Brain pericyte (primary cell): ENCODE results near the gene ITPR2.
A peak's percentile ranks its signal among the peaks of the same experiment; 100 is the strongest.
"Not testable (repeated sequence)": the region's sequence is repeated elsewhere in the genome, so short reads cannot be mapped to it uniquely, and the experiment has no call there.

ENCODE experiments used
- DNase-seq: peaks from one replicate; pipeline ENCODE4 v3.0.0-alpha.2; 2012; ENCODE audit warnings: low read depth, low spot score

Gene ITPR2

DNA sequence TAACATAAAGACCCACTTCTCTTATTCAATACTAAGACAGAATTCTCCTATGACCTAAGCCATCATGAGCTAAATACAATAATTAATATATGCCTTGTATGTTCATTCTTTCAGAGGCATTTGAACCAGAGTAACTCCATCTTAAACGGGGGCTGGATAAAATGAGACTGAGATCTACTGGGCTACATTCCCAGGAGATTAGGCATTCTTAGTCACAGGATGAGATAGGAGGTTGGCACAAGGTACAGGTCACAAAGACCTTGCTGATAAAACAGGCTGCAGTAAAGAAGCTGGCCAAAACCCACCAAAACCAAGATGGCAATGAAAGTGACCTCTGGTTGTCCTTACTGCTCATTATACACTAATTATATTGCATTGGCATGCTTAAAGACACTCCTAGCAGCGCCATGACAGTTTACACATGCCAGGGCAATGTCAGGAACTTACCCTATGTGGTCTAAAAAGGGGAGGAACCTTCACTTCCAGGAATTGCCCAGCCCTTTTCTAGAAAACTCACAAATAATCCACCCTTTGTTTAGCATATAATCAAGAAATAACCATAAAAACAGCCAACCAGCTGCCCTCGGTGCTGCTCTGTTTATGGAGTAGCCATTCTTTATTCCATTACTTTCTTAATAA is 376.9 kb downstream of the ITPR2 start:
- DNase-seq: no peak

DNA sequence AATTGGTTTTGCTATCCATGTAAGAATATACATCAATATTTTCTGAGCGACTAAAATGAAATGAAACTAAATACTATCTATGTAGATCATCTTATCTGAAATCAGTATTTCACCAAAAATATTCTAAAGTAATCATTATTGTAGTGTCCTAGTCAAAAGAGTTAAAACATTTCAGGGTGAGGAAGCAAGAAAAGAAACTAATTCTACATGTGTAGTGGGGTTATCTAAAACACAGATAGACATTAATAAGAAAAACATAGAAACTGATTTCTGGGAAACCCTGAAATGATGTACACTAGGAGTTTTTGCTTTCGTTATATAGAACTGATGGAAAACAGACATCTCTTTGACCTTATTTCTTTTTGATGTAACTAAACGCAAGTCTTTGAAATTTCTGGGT is 379.7 kb downstream of the ITPR2 start:
- no peak for DNase-seq

DNA sequence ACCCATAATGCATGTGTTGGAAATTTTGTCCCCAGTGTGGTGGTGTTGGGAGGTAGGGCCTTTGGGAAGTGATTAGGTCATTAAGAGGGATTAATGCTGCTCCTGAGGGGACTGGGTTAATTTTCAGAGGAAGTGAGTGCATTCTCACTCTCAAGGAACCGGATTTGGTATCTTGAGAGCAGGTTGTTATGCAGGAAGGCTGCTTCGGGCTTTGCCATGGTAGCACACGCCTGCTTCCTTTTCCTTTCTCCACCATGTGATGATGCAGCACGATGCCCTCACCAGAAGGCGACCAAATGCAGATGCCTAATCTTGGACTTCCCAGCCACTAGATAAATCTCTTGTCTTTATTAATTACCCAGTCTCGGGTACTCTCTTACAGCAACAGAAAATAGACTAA is 380.5 kb downstream of the ITPR2 start:
- no peak for DNase-seq

DNA sequence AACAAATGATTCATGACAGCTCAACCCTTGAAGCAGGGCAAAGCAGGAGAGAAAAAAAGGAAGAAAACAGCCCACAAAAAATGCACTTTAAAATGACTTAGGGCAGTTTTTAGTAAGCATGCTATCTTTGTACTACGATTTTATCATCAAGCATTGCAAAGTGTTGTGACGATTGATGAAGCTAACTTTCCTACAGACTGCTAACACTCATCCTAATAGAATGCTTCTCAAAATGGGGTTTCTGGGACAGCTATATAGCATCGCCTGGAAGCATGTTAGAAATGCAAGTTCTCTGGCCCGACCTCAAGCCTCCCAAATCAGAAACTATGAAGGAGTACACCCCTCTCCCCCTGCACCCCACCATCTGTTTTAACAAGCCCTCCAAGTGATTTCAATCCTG is 381.2 kb downstream of the ITPR2 start:
- DNase-seq: no peak

DNA sequence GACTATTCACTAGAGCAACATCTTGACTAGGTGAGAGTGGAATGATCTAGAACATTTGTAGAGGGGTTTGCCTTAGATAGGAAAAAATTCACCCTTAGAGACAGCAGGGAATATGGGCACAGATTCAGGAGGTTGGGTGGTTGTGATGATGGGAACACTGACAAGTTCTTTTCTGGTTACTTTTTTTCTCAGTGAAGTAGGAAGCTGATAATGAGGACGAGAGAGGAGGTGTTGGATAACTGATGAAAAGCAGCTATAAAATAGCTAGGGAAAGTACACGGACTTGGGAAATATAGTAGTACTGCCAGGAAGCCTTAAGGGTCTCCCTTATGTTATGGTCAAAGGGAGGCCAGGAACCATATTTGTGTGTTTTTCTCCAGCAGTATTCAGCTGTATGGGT is 387.1 kb downstream of the ITPR2 start:
- no peak for DNase-seq

DNA sequence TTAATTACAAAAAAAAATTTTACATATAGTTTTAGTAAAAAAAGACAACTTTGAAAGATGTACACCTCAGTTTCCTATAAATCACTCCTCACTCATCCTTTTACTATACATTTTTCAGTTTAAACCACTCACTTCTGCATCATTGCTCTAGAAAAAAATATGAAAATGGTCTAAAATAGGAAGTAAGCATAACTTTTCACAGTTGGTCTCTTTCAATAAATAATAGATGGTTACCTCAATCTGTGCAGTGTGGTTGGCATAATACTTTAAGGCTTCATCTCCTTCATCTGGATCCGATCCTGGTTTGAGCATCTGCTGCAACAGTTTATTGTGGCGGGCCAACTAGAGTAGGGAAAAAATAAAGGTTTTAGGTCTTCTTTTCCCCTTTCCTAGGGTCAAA is 389.7 kb downstream of the ITPR2 start:
- DNase-seq: no peak

DNA sequence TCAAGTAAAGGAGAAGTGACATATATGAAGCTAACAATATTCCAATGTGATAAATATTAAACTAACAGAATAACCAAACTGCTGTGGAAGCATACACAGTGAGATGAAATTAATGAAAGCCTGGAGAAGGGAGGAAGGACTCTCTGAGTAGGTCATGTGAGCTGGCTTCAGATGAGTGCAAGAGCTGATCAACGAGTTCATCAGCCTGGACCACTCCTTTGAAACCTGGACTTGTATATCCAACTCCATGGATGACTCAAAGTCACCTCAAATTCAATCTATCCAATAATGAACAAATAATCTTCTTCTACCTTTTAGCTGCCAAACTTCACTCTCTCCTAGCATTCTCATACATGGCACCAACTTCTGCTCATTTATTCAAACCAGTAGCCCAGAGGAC is 391.6 kb downstream of the ITPR2 start:
- DNase-seq: no peak

DNA sequence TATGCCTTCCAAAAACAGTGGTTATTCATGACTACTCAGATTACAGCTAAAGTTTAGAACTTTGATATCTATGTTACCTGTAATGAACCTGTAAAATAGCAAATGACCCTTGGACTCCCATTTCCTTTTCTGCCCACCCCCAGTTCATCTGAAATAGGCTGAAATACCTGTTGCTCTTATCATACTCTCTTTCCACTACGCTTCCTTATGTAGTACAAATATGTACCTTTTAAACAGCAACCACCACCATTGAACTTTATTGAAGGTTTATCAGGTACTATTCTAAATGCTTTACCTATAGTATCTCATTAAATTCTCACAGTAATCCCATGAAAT is 398.0 kb downstream of the ITPR2 start:
- no peak for DNase-seq

DNA sequence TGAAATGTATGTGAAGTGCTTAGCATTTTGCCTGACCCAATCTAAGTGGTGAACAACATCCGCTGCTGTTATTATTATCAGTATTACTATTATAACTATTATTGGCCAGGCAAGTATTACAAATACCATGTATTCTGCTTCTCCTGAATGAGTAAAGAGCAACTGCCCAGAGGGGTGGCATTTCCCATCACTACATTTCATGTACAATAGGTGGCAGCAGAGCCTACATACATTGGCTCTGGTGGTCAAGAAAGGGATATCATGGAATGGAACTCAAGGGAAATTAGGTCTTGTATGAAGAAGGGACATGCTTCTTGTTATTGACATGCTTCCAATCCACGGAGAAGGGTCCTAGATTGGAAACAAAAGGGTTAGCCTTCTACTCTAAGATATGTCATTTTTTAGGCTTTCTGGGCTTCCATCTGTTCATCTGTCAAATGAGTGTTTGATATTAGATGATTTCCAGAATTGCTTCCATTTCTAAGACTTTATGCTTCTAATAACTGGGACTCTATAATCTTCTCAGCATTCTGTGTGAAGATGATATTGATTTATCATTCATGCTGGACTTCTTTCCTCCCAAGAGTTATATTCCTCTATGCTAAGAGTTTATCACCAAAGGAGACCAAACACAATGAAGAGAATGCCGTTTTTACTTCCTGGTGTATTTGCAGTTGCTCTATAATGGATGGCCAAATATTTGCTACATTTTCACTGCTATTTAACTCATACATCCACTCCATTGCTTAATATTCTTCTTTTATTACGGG is 398.5 kb downstream of the ITPR2 start:
- DNase-seq: peak; percentile 6

DNA sequence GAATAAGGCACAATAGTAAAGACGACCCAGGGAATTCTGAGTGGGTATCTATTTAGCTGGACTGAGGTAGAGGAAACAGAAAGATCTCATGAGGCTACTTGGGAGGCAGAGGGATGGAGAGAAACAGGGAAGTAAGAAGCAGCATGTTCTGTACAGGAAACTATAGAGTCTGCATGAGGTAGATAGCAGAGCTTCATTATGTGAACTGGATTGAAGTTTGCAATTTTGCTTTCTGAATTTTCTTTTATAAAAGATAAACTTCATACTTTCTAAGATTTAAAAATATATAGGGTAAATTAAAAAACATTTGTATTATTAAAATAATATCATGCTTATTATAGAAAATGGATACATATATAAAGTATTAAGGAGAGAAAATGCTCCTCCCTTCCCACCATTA is 399.3 kb downstream of the ITPR2 start:
- not testable (repeated sequence) for DNase-seq

DNA sequence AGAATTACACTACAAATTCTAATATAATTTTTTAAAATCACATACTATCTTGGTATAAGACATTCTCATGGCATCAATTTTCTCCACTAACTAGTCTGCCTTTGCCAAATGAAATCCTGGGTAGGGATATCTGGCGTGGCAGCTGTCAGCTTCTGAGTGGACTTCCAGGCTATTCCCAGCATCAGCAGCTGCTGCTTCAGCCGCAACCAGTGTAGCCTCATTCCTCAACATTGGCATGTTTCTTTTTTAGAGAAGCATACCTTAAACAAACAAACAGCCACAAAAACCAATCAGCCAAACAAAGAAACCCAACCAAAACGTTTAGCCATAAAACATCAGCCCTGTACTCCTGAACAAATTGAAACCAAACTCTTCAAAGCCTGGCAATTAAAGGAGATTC is 401.8 kb downstream of the ITPR2 start:
- no peak for DNase-seq

DNA sequence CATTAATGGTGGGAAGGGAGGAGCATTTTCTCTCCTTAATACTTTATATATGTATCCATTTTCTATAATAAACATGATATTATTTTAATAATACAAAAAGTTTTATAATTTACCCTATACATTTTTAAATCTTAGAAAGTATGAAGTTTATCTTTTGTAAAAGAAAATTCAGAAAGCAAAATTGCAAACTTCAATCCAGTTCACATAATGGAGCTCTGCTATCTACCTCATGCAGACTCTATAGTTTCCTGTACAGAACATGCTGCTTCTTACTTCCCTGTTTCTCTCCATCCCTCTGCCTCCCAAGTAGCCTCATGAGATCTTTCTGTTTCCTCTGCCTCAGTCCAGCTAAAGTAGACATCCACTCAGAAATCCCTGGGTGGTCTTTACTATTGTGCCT is 402.4 kb downstream of the ITPR2 start:
- DNase-seq: not testable (repeated sequence)

DNA sequence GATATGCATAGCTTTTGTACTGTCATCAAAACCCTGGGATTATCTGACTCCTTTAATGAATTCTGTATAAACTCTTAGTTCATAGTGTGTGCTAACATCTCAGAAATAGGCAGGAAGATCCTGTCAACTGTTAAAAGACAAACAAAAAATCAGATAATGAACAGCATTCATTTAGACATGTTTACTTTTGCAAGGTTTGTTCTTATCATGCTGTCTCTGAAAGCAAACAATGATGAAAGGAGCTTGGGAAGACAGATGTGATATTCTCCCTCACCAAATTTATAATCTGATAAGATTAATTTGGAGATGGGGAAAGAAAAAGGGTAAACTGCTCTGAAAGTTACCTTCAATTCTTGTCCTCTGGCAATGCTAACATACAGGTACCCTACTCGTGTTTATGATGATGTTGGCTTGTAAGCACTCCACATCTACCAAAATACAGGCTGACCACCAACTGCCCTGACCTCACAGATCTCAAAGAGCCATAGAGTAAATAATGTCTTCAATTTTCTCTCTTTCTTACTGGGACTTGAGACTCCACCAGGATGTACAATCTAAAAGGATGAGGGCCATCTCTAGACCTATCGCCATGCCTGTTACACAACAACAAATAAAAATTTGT is 403.8 kb downstream of the ITPR2 start:
- no peak for DNase-seq

DNA sequence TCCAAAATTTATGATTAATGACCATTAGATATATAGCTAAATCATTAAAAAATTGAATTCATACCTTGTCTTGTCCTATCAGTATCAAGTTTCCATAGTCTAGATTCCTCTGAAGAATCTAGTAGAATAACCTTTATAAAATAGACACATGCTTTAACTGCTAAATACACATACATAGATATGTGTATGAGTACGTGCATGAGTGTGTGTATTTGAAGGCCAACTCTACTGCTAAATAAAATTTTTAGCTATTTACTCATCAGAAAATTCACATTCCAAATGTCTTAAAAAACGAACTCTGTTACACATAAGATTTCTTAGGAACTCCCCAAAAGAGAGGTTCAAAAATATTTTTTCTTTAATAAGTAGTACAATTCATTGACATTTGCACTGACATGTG is 404.6 kb downstream of the ITPR2 start:
- no peak for DNase-seq

DNA sequence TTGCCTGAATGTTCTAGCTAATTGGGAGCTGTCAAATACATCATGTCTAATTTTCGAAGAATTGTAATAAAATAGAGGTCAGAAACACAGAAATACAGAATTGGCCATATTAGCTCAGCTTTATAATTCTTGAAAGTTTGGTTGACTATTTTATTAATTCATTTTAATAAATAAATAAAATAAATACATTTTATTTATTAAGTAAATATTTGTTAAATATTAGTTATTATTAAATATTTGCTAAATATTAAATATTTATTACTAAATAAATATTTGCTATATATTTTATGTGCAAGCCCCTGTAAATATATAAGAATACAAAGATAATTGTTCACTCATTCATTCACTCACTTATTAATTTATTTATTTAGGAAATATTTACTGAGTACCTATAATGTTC is 406.3 kb downstream of the ITPR2 start:
- DNase-seq: no peak

DNA sequence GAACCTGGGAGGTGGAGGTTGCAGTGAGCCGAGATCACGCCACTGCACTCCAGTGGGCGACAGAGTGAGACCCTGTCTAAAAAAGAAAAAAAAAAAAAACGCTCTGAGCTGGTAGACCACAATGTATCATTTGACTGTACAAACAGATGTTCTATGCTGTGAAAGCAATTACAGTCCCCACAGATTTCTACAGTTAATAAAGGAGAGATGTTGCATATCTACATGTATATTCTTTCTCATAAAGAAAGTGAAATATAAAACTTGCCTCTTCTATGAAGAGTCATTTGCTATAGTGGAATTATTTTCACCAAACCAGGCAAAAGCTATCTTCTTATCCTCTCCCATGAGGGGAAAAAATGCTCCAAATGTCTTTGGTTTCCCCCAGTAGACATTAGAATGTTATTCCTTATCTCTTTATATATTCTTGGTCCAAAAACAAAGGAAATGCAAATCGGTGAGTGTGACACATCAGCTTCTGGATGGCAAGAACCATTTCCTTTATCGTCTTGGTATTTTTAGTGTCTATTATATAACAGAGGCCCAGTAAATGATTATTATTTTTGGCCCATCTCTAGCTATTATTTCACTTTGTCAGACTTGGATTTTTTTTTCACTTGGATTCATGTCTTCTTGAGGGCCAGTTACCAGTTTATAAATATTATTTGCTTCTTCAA is 407.3 kb downstream of the ITPR2 start:
- no peak for DNase-seq

DNA sequence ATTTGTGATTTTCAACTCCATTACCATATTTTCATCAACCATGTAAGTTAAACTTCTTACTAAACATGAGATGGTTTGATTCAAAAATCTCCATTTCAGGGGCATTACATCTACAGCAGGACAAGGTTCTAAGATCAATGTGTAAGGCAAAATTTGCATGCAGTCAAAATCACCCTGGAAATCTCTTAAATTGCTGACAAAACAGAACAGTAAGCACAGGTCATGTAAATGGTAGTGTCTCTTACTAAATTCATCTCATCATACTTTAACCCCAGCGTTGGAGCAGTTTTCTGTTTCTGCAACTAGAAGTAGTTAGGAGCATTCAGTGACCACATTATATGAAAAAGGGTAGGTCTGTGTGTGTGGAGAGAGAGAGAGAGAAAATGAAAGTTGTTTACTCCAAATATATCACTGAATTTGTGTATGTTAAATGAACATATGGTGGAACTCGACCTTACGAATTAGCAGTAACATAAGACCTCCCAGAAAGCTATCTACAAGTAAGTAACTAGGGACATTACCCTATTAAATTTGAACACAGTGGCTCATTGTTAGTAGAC is 410.1 kb downstream of the ITPR2 start:
- no peak for DNase-seq

DNA sequence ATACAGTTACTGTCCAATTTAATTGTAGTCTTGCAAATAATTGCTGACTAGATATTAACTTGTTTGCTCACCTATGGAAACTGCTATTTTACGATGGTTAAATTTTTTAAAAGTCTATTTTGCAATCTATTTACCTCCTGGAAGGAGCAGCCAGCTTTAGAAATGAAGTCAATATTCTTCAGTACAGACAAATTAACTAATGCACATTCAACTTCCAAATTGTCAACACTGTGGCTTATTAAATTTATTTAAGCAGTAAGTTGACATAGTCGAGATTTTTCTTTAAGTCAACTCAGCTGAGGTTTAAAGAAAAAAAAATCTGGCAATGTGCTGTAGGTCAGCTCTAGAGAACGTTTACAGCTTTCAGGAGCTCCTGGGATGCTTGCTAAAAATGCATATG is 416.4 kb downstream of the ITPR2 start:
- DNase-seq: no peak

DNA sequence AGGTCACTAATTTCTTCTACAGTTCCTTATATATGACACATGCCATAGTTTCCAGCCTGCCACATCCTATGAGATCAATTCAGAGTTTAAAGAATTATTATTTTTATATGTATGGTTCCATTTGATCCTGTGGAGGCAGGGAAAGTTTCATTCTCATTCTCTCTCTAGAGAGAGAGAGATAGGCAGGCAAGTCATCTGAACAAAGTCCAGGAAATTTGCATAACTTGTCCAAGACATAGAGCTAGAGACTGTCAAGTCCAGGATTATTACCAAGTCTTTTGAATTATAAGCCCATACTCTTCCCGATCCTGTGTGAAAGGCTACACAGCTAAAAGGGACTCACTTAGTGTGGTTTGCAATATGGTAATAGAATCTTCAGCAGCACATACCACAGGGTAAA is 422.3 kb downstream of the ITPR2 start:
- no peak for DNase-seq

DNA sequence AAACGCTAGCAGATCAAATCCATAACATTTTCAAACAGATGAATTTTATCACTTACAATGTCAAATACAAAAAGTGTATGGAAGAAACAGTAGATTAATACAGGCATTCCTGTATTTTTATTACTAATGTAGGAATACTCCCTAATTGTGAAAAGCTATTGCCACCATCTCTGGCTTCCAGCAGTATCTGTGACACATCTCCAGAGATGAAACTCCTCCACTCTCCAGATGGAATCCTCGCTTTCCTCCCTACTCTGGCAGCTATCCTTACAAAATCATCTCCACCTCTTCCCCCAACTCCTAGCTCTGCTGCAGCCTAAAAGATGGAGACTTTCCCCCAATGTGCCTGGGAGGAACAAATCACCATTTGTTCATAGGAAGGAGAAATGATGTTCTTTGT is 426.2 kb downstream of the ITPR2 start:
- no peak for DNase-seq

DNA sequence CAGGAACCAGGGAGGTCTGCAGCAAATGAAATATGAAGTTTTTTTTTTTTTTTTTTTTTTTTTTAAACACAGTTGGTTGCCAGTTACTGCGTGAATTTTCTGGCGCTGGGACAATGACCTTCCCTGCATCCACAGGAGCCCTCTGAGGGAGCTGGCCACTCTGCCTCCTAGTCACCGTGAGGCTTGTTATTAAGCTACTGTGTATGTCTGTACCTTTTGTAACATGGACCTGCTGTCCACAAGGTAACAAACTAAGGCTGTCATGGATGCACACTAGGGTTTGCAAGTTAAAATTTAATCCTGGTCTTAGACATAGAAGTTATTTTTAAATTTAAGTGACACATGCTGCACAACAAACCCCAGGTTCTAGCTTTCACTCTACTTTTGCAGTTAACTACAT is 426.6 kb downstream of the ITPR2 start:
- DNase-seq: no peak

DNA sequence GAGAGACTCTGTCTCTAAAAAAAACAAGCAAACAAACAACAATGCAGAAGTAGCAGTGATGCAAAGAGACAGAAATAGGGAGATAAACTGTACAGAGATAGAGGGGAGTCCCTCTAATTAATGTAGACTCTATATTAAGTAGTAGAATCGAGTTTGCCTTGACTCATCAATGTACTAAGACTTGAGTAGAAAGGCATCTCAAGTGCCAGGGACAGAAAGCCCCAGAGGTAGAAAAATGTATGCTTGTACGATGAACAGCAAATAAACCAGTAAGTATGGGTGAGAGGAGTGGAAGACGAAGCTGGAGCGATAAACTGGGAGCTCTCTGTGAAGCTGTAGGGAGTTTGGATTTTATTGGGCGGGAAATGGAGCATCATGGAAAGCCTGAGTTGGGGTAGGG is 429.4 kb downstream of the ITPR2 start:
- no peak for DNase-seq
